Suprapubic skin (tissue), 3 donors: Measurements from ENCODE around the gene DPYSL5.

Source experiments
- POLR2A ChIP-seq, 2 donors: fragments of 450-650 bp; IDR thresholded peaks; one replicate each; pipeline ENCODE4 v1.6.1; 2017; ENCODE audit warnings: antibody characterized with exemption in 2 of 2, mild to moderate bottlenecking in 2 of 2, moderate library complexity in 2 of 2
- TF ChIP-seq, protein P1 (sequence below), 2 donors: fragments of 200-600 bp in 1 of 2; fragments of 450-650 bp in 1 of 2; sonication (generic) in 1 of 2; IDR thresholded peaks; one replicate each; pipeline ENCODE4 v1.5.1; 2016 to 2019; ENCODE audit warnings: antibody characterized with exemption in 2 of 2, mild to moderate bottlenecking in 1 of 2, moderate library complexity in 1 of 2

- TF ChIP-seq, protein P1, sequence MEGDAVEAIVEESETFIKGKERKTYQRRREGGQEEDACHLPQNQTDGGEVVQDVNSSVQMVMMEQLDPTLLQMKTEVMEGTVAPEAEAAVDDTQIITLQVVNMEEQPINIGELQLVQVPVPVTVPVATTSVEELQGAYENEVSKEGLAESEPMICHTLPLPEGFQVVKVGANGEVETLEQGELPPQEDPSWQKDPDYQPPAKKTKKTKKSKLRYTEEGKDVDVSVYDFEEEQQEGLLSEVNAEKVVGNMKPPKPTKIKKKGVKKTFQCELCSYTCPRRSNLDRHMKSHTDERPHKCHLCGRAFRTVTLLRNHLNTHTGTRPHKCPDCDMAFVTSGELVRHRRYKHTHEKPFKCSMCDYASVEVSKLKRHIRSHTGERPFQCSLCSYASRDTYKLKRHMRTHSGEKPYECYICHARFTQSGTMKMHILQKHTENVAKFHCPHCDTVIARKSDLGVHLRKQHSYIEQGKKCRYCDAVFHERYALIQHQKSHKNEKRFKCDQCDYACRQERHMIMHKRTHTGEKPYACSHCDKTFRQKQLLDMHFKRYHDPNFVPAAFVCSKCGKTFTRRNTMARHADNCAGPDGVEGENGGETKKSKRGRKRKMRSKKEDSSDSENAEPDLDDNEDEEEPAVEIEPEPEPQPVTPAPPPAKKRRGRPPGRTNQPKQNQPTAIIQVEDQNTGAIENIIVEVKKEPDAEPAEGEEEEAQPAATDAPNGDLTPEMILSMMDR (IDR thresholded peaks at IDR 0.05): no peak
- TF ChIP-seq POLR2A (IDR thresholded peaks at IDR 0.05): no peak
Measured at GRCh38 chr2:26855466-26855865, 7.5 kb downstream of the DPYSL5 start.
